Skin of body (tissue), 2 donors: Measurements from ENCODE around the gene CPNE9. TPM values are rescaled to one million over a fixed set of nuclear protein-coding genes. Genes with fewer than 3 reads are reported as not detected.

Experiments
- DNase-seq: peaks from one replicate; lab custom pipeline; 2025; lab: John Stamatoyannopoulos, UW
- total RNA-seq: library from RNA; depleted of rRNA; stranded (reverse); fragments of >200 nt; gene quantifications from one replicate; pipeline ENCODE4 v1.2.3, GENCODE V29; 2014

The CPNE9 gene, protein sequence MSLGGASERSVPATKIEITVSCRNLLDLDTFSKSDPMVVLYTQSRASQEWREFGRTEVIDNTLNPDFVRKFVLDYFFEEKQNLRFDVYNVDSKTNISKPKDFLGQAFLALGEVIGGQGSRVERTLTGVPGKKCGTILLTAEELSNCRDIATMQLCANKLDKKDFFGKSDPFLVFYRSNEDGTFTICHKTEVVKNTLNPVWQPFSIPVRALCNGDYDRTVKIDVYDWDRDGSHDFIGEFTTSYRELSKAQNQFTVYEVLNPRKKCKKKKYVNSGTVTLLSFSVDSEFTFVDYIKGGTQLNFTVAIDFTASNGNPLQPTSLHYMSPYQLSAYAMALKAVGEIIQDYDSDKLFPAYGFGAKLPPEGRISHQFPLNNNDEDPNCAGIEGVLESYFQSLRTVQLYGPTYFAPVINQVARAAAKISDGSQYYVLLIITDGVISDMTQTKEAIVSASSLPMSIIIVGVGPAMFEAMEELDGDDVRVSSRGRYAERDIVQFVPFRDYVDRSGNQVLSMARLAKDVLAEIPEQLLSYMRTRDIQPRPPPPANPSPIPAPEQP
- total RNA-seq: 0.39 TPM

DNA sequence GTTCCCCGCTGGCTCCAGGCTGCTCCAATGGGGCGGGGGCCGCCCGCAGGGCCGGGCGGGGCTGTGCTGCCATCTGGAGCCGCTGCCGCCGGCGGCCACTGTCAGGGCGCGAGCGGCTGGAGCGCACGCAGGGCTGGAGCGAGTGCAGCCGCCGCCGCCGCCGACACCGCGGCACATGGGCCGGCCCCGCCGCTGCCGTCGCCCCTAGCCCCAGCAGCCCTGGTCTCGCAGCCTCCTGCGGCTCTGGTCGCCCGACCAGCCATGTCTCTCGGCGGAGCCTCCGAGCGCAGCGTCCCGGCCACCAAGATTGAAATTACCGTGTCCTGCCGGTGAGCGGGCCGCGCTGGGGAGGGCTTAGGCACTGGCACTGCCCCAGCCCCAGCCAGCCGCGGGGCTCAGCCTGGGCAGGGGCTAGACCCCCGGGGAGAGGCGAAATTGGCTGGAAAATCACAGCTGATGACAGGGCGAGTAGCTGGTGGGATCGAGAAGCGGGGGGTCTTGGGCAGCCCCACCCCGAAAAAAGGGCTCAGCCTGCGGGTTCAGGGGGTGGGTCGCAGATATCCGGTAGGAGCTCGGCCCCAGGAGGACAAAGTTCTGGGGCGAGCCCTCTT, at the start of gene CPNE9:
Gene CPNE9, plus strand, starts transcription at position 98 of the 611 bp plus-strand sequence. Its CDS starts 164 bp downstream, at position 262.
- no peak for DNase-seq

DNA sequence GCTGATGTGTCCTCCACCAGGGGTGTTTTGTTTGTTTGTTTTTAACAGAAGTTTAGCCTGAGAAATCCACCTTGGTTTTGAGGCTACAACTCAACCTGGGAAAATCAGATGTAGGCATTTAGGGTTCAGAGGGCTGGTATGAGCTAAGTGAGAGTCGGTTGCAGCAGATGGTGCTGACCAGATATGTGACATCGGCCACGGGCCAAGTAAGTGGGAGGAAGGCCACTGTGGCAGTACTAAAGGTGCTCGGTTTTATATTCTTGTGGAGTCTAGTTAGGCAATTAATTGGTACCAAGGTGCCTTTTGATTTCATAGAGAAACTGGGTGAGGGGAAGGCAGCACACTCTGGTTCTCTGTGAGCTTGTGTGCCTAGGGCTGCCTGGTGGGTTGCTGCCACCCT, 43.8 kb upstream of the CPNE9 start:
- no peak for DNase-seq

DNA sequence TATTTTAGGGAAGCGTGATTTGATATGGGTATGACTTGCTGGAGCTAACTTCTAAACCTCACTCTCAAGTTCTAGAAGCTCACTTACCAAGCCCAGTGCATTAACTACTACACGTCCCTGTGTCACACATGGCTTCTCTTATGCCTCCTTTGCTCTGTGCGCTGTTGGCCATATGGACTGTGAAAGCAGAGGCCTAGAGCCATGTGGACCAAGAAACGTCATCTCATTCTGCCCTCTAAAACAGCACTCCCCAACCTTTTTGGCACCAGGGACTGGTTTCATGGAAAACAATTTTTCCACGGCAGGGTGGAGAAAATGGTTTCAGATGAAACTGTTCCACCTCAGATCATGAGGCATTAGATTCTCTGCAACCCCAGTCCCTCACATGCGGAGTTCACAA, 42.7 kb upstream of the CPNE9 start:
- no peak for DNase-seq

DNA sequence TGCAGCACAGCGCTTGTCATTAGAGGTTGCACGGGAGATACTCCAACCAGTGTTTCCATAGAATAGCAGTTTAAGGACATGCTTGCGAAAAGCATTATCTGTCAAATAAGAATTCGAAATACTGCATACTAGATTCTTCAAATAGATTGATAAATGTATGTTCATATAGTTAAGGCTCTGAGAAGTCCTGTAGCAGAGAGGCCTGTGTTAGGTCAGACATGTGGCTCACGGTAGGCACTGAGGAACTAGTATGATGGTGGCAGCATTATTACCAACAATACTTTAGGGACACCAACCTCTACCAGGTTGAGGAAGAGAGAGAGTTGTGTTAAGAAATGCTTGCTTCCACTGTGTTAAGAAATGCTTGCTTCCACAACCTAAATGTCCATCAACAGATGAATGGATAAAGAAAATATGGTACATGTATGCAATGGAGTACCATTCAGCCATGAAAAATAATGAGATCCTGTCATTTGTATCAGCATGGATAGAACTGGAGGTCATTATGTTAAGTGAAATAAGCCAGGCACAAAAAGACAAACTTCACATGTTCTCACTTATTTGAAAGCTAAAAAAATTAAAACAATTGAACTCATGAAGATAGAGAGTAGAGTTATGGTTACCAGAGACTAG, 39.4 kb upstream of the CPNE9 start:
- no peak for DNase-seq

DNA sequence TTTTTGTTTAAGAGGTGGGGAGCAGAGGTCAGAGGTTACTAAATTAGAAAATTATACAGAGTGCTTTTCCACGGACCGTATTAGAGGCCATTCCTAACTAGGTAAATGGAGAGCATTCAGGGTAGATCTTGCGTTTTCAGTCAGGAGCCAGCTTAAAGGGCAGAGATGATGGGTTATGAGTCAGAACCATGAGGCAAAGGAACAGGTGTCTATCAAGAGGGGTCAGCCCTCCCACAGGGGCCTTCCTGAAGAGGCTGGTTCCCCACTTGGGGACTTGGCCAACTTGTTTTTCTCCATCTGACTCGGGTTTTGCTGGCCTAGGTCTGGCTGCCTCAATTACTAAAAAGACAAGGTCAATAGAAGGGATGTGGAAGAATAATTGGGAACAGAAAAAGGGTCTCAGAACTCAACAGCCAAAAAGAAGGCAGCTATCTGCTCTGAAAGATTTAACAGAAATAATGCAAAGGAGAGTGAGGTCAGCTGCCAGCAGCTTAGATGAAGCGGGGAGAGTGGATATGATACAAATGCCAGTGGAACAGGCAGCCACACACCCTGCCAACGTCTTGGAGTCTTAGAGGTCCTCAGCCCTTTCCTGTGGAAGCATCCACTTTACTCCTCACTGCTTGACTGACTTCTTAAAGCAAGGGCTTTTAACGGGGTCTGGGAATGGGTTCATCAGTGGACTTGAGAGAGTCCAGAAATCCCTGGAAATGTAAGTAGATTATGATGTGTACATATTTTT, 36.8 kb upstream of the CPNE9 start:
- DNase-seq: no peak

DNA sequence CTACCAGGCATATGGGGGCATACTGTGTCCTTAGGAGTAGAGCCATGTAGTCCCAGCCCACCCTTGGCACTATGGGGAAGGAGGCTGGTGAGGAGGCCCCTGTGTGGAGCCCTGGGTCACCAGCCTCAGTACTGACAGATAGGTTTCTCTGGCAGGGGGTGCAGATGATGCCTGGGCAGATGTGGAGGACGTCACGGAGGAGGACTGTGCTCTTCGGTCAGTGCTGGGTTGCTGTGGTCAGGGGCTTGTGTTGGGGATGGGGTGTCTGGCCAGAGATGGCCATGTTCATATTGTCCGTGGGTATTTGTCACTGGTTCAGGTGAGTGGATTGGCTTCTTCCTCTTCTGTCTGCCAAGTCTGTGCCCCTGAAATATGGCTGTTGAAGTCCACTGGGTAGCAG, 34.4 kb upstream of the CPNE9 start:
- DNase-seq: no peak

DNA sequence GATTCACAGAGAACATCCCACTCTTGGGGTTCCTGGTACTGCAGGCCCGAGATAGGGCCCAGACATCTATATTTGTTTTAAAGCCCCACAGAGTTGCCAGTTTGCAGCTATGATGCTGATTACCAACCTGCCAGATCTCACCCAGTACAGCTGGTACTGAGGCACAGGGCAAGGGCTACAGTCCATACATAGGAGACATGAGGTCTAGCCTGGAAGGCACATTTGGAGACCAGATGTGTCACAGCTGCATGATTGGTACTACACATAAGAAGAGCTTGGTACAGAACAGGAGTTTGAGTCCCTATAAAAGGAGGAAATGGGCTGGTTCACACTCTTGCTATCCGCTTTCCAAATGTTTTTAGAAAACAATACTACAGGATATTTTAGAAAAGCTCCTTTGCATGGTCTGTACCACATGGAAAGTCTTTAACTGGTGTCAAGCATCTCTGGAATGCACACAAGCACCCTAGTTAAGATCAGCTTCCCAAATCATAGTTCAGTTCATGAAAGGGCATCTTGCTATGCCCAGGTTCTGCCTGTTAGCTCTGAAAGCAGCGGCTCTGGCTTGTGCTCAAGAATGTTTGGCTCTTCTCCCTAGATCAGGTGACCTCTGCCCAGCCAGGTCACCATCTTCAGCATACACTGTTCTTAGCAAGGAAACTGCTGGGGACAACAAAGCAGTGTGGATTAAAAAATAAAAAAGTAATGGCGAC, 33.8 kb upstream of the CPNE9 start:
- no peak for DNase-seq

DNA sequence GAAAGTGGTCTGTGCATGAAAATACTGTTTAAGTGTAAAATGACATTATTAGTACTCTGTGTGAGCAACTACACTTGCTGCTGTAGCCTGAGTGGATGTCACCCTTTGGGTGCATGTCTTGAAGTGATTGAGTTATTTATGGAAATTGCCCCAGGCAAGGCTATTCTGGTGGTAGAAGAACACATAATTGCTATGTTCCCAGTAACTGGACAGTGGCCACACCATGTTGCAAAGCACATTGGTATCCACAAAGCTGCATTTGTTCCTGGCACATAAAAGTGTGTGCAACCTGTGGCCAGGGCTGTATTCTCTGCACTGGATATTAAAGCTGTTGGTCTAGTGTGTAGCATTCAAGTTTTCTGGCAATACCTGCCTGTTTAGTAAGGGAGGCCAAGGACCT, 30.6 kb upstream of the CPNE9 start:
- no peak for DNase-seq

DNA sequence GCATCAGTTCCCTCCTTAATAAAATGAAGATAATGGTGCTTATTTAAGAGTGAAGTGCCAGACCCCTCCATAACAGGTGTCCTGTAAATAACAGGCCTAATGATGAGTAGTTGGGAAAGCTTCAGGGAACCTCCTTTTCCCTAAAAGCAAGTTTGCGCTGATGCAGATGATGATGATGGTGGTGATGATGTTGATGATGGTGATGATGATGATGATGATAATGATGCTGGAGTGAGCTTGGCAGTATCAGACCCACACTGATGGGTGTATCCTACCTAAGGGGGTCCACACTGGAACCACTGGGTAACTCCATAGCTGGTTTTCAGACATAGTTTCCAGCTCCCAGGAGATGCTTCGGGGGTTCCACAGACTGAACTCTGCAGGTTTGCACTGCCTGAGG, 29.9 kb upstream of the CPNE9 start:
- no peak for DNase-seq

DNA sequence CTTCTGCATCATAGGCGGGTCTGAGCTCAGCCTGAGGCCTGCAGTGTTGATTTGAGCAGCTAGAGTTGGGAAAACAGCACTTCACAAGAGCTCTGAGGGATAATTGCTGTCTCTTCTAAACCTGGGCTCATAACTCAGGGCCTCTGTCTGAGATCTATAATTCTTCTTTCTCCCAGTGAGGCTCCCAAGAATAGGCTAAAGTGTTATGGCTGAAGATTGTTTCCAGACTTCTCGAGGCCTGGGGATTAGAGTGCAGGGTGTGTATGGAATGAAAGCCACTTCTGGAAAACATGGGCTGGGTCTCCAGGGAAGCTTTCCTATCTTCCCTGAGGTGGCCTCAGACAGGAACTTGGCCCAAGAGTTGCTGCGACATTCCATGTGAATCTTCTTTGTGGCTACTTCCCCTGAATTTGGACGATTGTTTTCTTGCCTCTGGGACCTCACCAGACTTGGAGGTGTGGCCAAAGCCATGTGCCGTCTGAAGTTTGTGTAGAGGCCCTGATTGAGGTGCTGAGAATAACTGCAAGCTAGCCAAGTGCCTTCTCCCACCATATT, 27.8 kb upstream of the CPNE9 start:
- DNase-seq: no peak

DNA sequence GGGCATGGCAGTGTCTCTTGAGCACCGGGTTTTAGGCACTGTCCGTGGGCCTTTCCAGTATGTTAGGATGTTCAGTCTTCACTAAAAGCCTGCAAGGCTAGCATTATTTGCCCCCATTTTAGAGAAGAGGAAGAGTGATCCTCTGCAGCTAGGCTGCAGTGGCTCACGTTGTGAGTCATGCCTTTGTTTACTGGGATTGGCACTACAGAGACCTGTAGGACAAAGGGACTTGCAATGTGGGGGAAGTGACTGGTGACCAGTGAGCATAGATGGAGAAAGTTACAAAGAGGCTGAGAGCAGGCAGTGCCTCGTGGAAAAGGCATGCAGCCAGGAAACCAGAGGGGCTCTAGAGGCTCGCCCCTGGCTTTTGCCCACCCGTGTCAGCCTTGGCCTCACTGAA, 26.8 kb upstream of the CPNE9 start:
- DNase-seq: no peak

DNA sequence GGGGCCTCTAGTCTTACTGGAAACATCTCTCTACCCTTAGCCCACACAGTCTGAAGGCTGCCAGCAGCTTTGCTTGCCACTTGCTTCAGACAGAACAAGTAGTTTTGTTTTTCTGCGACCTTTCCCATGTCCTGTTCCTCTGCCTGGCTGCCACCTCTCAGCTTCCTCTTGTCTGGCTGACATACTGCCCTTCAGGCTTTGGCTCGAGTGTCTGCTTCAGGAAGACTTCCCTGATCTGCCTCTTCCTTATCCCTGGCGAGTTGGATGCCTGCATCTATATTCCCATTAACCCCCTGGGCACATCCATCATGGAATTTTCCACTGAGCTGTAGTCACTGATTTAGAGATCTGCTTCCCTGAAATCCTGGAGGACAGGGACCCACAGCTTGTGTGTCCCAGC, 25.1 kb upstream of the CPNE9 start:
- DNase-seq: no peak

DNA sequence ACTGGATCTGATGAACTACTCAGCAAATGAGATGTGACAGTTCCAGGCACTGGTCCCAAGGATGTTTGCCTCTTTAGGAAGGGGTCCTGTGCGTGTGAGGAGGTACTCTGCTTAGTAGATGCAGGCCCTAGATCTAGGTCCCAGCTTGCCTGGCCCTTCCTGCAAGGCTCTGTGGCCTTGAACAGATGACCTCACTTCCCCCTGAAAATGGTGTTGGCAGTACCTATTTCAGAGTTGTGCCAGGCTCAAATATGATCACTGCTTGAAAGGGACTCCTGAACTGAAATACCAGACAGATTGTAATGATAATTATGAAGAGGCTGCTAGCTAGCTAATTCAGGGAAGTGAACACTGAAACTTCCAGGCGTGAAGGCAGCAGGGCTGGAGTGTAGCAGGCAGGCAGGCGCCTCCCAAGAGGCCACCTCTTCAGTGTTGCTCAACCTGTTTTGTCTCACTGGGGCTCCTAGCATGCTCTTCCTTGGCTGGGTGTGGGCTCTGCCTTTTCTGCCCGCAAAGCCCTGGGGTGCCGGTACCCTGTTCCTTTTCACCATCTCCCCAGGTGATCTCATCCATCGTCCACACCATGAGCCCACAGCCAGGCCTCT, 24.1 kb upstream of the CPNE9 start:
- no peak for DNase-seq

DNA sequence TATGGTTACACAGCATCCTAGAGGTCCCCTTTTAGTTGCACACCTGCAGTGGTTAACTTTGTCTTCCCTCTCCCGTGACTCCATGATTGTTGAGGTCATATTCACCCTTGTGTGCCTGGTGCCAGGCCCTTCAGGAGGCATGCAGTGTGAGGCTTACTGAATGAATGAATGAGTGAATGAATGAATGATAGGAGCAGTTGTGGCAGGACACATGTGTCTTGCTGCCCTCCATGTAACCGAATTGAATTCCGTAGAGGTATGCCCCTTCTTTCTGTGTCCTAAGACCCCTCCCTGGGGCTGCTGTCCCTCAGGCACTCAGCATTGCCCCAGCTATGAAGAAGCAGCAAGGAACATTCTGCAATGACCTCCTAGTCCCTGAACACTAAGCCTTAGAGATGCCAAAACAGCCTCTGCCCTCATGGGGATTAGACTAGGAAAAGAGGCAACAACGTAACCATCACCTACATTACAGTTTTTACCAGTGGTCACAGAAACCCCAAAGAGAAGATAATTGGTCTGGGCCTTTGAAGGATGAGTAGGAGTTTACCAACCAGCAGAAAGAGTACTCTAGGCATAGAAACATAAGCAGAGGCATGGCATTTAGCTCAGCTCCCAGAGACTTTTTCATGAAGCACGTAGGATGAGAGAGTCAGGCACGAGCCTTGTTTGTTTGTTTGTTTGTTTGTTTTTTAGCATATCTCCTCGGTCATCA, 22.5 kb upstream of the CPNE9 start:
- no peak for DNase-seq

DNA sequence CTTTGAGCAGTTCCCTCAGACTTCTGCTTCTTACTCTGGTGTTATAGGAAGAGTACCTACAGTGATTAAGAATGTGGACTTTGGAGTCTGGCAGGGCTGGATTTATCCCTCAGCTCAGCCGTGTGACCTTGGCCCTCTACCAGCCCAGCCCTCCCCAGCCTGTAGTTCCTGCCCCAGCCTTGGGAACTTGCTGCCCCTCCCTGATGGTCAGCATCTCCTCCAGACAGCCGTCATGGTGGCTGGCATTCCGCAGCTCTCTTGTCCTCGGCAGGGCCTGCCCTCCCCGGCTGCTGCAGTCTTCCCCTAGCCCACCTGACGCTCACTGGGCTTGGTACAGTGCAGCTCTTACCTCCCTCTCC, 21.9 kb upstream of the CPNE9 start:
- no peak for DNase-seq

DNA sequence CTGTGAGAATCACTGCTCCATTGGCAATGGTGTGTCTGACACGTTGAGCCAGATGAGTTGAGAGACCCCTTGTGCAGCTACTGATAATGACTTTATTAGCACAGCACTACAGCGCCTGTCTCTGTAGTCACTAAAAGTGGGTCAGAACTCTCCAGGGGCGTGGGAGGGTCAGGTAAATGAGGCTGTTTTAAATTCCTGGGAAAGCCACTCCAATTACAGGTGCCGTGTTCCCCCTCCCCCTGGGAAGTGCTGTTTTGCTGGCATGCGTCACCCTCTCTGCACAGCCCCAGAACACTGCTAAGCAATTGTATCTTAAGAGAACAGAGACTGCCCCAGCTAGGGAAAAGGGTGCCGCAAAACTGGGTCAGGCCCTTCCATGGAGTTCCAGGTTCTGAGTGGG, 21.5 kb upstream of the CPNE9 start:
- no peak for DNase-seq

DNA sequence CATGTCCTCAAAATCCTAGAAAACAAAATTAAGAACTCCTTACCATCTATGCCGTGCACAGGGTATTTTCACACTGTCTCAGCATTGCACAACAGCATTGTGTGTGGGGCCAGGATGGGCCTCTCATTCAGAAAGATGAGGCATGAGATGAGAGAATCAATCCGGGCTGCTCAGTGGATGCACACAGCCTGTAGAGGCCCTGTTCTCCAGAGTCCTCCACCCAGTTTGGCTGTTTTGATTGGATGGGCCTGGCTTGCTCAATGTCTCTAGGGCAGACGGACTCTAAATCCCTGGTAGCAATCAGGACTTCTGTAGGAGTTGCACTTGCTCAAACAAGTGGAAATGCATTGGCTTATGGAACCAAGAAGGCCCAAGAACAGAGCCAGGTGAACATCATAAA, 20.2 kb upstream of the CPNE9 start:
- DNase-seq: no peak

DNA sequence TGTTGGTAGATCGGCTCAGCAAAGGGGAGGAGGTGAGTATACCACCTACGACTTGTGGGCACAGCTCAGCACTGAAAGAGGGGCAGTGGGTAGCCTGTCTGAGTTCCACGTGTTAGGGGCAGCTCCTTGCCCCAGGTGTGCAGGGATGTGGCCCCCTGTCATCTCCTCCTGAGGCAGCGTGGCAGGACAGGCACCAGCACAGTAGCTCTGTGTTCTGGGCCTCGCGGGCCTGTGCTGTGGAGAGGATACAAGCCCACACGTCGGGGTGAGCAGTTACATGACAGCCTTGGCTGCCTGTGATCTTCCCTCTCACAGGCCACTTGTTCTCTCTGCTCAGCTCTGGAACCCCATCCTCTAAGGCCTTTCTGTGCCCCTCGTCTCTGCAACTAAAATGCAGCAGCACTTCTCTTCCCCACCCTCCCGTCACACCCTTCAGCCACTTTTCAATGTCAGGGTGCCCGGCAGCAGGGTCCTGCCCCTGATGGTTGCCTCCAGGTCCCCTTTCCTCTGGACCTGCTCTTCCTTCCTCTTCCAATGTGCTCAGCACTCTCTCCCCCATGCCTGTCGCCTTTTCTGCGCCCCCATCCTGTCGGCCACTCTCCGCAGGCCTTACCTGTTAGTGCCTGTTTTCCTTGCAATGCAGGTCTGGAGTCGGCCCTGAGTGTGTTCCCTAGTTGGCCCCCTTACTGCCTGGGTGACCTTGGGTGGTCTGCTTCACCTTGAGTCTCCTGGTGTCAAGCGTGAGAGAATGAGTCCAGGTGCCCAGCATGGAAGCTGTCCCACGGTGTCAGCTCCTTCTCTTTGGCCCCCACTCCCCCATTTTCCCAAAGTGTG, 18.2 kb upstream of the CPNE9 start:
- DNase-seq: no peak

DNA sequence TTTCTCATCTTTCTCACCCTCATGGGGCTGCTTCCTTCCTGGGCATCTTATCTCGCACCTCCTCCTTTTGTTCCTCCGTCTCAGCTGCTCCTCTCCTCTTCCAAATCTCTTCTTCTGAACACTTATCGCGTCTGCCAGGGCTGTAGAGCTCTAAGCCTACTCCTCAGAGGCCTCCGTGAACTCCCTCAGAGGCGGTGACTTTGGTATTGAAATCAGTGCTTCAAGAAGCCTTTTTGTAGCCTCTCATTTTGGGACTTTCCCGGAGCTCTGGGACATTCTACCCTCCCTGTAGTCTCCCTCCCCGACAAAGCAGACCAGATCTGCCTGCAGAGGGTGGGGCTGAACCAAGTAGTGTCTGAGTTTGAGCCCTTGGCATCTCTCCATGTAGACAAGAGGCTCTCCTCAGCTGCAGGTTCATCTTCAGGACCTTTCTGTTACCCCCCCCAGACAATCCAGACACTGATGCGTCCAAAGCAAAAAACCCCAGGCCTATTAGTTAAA, 17.5 kb upstream of the CPNE9 start:
- DNase-seq: no peak
